NCI-H1694 treated with DMSO at 0.1 percent for 48 hours (cell line): ENCODE results near the gene TTLL11.

Experiments
- DNase-seq: peaks from one replicate; lab custom pipeline; 2025; lab: John Stamatoyannopoulos, UW

The TTLL11 gene

GRCh38 chr9:122050167-122050566, 42.9 kb downstream of the TTLL11 start:
- no peak for DNase-seq

DNA sequence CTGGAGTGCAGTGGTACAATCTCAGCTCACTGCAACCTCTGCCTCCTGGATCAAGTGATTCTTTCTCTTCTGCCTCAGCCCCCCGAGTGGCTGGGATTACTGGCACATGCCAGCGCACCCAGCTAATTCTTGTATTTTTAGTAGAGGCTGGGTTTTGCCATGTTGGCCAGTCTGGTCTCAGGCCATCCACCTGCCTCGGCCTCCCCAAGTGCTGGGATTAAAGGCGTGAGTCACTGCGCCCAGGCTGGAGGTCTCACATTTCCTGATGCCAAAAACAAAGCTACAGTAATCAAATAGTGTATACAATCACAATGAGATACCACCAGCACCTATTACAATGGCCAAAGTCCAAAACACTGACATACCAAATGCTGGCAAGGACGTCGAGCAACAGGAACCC, 51.1 kb downstream of the TTLL11 start:
- no peak for DNase-seq

DNA sequence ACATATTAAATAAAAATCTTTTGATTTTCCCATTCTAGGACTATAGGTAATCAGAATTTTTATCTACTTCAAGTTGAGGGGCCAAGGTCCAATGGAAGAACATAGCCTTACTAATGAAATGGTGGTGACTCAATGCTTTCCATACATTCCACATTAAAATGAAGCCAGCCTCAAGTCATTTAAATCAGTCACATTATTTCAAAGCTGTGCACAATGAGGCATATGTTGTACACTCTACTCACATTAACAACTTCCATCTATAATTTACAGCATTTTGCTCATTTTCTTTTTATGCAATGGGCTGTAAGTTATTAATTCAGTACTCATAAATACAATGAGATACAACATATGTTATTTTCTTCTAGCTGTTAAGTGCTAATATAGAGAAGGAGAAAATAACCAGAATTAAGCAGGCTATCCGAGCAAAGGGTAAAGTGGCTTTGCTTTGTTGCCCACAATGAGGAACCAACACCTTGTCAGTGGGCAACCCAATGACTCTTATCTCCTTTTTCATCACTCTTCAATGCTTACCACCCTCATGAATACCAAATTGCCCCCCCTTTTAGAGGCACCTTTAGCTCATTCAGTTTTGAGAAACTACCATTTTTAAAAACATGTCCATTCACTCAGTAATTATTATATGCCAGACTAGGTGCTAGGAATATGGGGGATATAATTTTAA, 52.4 kb downstream of the TTLL11 start:
- no peak for DNase-seq

- no peak for DNase-seq
These were observed 53.9 kb downstream of the TTLL11 start for GRCh38 chr9:122039234-122039633.

DNA sequence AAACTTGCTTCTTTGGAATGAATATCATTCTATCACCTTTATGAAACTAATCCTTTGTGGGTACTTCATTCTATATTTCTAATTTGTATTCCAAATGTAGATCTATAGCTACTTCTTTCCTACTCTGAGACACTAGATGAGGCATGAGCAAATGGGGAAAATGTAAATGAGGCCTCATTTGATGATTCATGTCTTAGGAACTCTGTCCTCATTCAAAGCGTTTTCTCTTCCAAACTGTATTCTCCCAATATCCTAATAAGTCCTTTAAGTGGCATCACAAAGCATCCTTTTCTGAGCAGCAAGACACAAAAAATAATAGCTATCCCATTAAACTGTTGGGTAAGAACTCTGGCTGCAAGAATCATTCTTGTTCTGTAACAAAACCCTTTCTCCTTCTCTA, 56.1 kb downstream of the TTLL11 start:
- no peak for DNase-seq

GRCh38 chr9:122036408-122036807, 56.7 kb downstream of the TTLL11 start:
- no peak for DNase-seq

DNA sequence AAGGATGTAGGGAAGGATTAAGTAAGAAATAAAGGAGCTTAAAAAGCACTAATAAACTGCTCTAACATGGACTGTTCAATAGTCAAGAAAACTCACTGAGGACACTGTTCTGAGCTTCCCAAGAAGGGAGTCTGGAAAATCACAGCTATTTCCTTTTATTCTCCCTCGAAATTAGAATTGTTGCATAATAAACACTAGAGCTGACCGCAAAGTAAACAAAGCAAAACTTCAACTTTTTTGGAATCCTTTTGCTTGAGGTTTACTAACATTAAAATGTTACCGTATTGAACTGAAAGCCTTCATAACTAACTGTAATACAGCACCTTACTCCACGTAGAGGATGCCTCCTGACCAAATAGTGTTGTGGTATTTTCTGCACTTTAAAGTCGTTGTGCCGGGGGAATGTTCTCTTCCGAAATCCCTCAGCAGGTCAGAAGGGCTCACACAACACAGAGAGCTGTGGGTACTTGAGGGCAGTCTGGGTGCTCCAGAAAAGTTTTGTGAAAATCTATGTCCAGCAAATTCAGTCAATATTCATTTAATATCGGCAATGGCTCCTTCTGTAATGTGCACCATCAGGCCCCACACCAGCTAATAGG, 59.2 kb downstream of the TTLL11 start:
- DNase-seq = no peak

DNA sequence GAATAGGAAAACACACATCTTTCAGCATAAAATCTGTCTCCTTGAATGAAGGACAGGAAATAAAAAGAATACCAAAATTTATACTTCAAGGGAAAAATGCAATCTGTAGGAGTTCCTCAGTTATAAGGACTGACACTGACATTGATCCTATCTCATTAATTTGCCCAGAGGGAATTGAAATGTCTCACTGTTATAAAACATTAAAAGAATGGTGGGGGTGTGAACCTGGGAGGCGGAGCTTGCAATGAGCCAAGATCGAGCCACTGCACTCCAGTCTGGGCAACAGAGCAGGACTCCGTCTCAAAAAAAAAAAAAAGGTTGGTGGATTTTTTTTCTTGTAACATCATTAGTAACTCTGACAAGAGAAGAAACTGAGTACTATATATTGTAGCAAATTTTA, 60.8 kb downstream of the TTLL11 start:
- no peak for DNase-seq

- no peak for DNase-seq
These were observed 61.3 kb downstream of the TTLL11 start for GRCh38 chr9:122031776-122032175.

DNA sequence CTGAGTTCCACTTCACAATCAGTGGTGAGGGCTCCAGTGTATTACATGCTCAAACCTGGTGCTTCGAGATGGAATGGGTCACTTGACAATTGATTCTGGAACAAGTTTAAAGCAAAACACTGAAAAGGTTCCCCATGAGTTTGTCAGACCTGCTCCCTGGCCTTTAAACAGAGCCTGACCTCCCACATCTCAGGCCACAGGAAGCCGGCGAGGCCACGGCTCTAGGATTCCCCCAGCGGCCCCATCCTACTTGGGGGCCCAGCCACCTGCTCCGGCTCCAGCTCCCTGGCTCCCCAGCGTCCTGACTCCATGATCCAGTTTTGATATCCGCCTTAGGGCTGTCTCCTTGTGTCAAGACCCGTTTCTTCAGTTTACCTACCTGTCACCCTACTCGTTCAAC, 62.0 kb downstream of the TTLL11 start:
- DNase-seq = no peak

DNA sequence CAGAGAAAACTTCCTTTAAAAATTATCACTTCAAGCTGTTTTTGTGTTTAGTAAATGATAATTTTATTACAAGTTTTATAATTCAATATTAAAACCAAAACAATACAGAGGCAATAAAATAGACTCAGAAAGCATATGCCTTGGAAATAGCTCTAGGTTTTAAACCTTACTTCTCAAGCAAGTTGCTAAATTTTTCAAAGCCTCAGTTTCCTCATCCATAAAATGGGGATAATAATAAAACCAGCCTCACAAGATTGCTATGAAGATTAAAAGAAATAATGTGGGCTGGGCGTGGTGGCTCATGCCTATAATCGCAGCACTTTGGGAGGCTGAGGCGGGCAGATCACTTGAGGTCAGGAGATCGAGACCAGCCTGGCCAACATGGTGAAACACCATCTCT, 62.8 kb downstream of the TTLL11 start:
- no peak for DNase-seq

- DNase-seq = no peak
These were observed 63.2 kb downstream of the TTLL11 start for GRCh38 chr9:122029898-122030297.

GRCh38 chr9:122028089-122028488, 65.0 kb downstream of the TTLL11 start:
- DNase-seq = no peak

- DNase-seq = no peak
These were observed 72.7 kb downstream of the TTLL11 start for GRCh38 chr9:122020398-122020797.

GRCh38 chr9:122016744-122017143, 76.4 kb downstream of the TTLL11 start:
- peak; percentile 81 for DNase-seq

DNA sequence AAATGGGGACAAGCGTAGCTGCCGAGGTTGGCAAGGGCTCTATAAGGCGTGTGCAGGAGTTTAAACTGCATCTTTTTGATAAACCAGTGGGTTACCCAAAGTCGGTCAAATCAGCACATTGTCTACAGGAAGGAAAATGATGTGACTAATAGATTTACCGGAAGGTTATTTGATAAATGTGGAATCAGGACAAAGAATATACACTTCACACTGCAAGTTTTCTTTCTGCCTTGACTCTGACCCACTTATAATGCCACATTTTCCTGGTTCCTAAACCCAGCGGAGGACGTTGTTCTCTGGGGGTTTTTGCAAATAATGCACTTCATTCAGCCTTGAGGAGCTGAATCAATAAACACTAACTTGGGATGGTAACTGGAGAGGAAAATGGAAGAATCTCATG, 76.8 kb downstream of the TTLL11 start:
- DNase-seq = no peak

DNA sequence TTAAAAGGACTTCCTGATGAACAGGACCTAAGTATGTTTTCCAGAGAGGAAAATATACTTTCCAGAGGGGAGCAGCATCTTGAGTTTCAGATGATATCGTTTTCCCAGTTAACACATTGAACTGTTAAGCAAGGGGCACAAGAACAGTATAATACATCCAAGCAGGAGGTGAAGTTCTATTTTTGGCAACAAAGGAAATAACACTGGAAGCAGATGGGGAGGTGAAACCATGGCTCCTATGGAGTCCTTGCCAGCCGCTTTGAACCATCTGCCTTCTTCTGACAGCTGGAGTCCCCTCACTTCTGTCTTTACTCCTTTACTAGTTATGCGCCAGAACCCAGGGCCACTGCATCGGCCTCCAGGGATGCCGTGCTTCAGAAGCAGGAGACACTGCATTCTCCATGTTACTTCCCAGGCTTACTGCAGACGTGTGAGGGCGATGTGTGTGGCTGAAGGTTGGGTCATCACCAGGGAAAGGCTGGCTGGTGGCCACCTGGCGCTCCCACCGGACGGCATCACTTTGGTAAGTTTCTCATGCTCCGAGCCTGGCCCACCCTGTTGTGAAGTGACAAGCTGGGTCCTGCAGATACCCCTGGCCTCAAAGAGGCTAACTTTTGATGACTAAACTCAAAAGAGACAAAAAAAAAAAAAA, 77.8 kb downstream of the TTLL11 start:
- DNase-seq = peak; percentile 85

DNA sequence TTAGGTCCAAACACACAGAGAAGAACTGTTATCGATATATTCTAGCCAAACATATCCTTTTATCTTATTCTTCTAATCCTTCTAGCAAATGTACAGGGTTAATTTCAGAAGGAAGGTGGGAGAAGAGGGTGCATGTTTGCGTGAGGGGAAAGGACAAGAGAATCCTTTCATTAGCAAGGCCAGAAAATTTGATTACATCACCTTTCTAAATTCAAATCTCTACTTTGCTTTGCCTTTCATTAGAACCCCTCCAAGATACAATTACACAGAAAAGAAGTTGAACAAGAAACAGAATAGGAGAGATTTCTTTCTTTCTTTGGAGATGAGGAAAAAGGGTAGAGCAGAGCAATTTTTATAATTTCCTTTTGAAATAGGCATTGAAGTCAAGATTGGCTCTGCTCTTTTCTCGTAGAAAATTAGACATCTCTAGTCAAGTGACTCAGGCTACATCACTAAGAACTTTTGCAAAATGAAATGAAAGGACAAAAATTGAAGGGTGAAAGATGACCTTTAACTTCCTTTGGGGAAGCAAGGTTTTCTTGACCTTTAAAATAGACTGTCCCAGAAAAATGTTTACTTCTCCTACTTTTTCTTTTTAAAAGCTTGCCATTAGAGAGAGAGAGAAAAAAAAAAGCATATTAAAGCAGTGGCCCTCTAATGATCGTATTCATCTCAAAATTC, 81.2 kb downstream of the TTLL11 start:
- DNase-seq = no peak

- DNase-seq = no peak
These were observed 84.5 kb downstream of the TTLL11 start for GRCh38 chr9:122008559-122008958.

- DNase-seq = no peak
These were observed 85.3 kb downstream of the TTLL11 start for GRCh38 chr9:122007837-122008236.

- peak; percentile 9 for DNase-seq
These were observed 87.5 kb downstream of the TTLL11 start for GRCh38 chr9:122005597-122005996.

GRCh38 chr9:122004589-122004988, 88.5 kb downstream of the TTLL11 start:
- no peak for DNase-seq
